Measurements from ENCODE around the gene PIEZO2.
"Not testable (repeated sequence)": the region's sequence is repeated elsewhere in the genome, so short reads cannot be mapped to it uniquely, and the experiment has no call there.

PIEZO2 gene

DNA sequence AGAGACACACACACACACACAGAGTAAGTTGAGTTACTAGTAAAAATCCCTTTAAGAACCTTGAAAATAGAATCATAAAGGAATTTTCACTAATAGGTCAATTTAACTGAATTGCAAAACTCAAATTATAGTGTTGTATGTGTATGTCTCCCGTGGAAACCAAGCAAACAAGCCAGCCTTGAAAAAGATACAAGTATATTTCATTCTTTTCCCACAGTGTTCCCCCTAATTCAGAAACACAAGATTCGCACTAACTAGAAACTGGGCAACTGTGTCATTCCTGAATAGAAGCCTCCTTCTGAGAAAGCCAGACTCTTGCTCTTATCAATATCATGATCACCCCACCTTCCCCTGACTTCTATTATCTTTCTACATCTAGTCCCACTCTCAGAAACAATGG is 229.5 kb downstream of the PIEZO2 start:
- no peaks in the 10 kb centered on the region for H3K27me3 ChIP-seq (ENCODE audit: insufficient read depth, low read length)
- H3K4me1 ChIP-seq (ENCODE audit: insufficient read depth, low read length): peaks cover 9% of the 10 kb centered on the region; the same call in 1 of the 2 replicates
- H3K4me3 ChIP-seq (ENCODE audit: low read length): no peak overlapping the region
- H3K9ac ChIP-seq (ENCODE audit: low read depth, low read length): no peak overlapping the region
- H3K9me3 ChIP-seq (ENCODE audit: insufficient read depth, low read depth, low read length): no peaks in the 10 kb centered on the region
- no peak overlapping the region for H3K27ac ChIP-seq (ENCODE audit: low read length)
- no peaks in the 10 kb centered on the region for H3K36me3 ChIP-seq (ENCODE audit: insufficient read depth, low read depth, low read length)

DNA sequence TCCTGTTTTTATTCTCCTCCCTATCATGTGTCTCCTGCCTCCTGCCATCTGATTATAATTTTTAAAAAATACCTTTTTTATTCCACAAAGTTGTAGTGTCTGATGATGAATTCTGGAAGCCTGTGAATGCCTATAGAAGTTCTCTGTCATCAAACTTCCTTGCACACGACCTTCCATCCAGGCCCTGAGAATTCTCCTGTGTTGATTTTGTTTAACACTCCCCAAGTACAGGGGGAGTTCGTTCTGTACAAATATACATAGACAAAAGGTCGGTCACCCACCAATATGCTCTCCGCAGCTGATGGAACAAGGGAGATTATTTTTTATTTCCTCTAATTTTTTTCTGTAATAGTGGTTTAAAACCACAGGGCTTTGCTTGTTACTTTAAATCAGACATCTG is 232.5 kb downstream of the PIEZO2 start:
- H3K9ac ChIP-seq (ENCODE audit: low read depth, low read length): no peak overlapping the region
- H3K4me3 ChIP-seq (ENCODE audit: low read length): no peak overlapping the region
- H3K36me3 ChIP-seq (ENCODE audit: insufficient read depth, low read depth, low read length): no peaks in the 10 kb centered on the region
- no peak overlapping the region for H3K27ac ChIP-seq (ENCODE audit: low read length)
- no peaks in the 10 kb centered on the region for H3K27me3 ChIP-seq (ENCODE audit: insufficient read depth, low read length)
- H3K9me3 ChIP-seq (ENCODE audit: insufficient read depth, low read depth, low read length): no peaks in the 10 kb centered on the region
- peaks cover 2% of the 10 kb centered on the region; the same call in 1 of the 2 replicates for H3K4me1 ChIP-seq (ENCODE audit: insufficient read depth, low read length)

DNA sequence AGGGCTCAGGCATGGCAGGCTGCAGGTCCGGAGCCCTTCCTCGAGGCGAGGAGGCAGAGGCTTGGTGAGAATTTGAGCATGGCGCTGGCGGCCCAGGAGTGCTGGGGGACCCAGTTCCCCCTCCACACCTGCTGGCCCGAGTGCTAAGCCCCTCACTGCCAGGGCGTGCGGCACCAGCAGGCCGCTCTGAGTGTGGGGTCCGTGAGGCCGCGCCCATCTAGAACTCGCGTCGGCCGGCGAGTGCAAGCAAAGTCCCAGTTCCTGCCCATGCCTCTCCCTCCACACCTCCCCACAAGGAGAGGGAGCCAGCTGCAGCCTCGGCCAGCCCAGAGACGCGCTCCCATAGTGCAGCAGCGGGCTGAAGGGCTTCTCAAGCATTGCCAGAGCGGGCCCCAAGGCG is 233.0 kb downstream of the PIEZO2 start:
- Histone ChIP-seq H3K36me3 (ENCODE audit: insufficient read depth, low read depth, low read length) (no peaks in the 10 kb centered on the region), H3K27me3 (ENCODE audit: insufficient read depth, low read length) (no peaks in the 10 kb centered on the region), H3K27ac (ENCODE audit: low read length) (no peak overlapping the region), H3K4me1 (ENCODE audit: insufficient read depth, low read length) (peaks cover 2% of the 10 kb centered on the region; the same call in 1 of the 2 replicates), H3K4me3 (ENCODE audit: low read length) (no peak overlapping the region), H3K9ac (ENCODE audit: low read depth, low read length) (no peak overlapping the region), H3K9me3 (ENCODE audit: insufficient read depth, low read depth, low read length) (no peaks in the 10 kb centered on the region)

DNA sequence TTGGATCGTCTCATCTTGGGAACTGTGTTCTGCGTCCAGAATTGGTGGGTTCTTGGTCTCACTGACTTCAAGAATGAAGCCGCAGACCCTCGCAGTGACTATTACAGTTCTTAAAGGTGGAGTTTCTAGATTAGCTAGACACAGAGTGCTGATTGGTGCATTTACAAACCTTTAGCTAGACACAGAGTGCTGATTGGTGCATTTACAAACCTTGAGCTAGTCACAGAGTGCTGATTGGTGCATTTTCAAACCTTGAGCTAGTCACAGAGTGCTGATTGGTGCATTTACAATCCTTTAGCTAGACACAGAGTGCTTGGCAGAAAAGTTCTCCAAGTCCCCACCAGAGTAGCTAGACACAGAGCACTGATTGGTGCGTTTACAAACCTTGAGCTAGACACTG is 233.6 kb downstream of the PIEZO2 start:
- H3K4me3 ChIP-seq (ENCODE audit: low read length); H3K27ac ChIP-seq (ENCODE audit: low read length); H3K9me3 ChIP-seq (ENCODE audit: insufficient read depth, low read depth, low read length): not testable (repeated sequence)

DNA sequence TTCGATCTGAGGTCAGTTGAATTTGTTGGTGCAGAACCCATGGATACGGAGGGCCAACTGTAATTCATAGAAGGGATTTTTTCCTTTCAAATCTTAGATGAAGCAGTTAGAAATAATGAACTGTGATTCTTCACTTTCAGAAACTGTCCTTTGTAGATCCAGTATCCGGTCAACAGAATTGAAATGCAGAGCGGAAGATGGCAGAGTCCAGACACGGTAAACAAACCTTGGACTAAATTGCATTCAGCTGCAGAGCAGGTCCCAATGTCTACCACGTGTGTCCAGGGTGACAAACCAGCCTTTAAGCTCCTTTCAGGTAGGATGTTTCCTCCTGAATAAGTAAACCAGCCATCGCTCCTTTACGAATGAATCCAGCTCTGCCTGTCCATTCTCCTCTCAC is 234.8 kb downstream of the PIEZO2 start:
- H3K27ac ChIP-seq (ENCODE audit: low read length); H3K27me3 ChIP-seq (ENCODE audit: insufficient read depth, low read length); H3K4me1 ChIP-seq (ENCODE audit: insufficient read depth, low read length); H3K36me3 ChIP-seq (ENCODE audit: insufficient read depth, low read depth, low read length); H3K9me3 ChIP-seq (ENCODE audit: insufficient read depth, low read depth, low read length); H3K9ac ChIP-seq (ENCODE audit: low read depth, low read length); H3K4me3 ChIP-seq (ENCODE audit: low read length): not testable (repeated sequence)

More for the DNA sequence above, 233.6 kb downstream of the PIEZO2 start:
- H3K27me3 ChIP-seq (ENCODE audit: insufficient read depth, low read length); H3K9ac ChIP-seq (ENCODE audit: low read depth, low read length); H3K36me3 ChIP-seq (ENCODE audit: insufficient read depth, low read depth, low read length); H3K4me1 ChIP-seq (ENCODE audit: insufficient read depth, low read length): not testable (repeated sequence)

DNA sequence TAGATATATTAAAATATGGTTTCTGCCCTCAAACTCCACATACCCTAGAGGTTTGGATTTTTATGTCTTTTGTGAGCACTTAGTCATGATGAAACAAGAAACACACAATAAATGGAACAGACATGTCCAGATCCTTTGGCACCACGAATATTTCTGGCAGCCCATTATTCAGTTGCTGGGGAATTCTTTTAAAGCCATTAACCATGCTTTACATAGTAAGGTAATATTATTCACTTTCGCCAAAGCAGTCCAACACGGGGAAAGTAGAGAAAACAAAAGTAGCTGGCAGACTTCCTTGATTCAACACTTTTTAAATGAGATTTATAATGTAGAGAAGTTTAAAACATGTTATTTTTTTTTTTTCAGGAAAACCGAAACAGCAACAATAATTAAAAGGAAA is 235.4 kb downstream of the PIEZO2 start:
- H3K36me3 ChIP-seq (ENCODE audit: insufficient read depth, low read depth, low read length): no peaks in the 10 kb centered on the region
- no peaks in the 10 kb centered on the region for H3K9me3 ChIP-seq (ENCODE audit: insufficient read depth, low read depth, low read length)
- H3K27me3 ChIP-seq (ENCODE audit: insufficient read depth, low read length): no peaks in the 10 kb centered on the region
- no peak overlapping the region for H3K27ac ChIP-seq (ENCODE audit: low read length)
- no peak overlapping the region for H3K9ac ChIP-seq (ENCODE audit: low read depth, low read length)
- H3K4me1 ChIP-seq (ENCODE audit: insufficient read depth, low read length): no peaks in the 10 kb centered on the region
- no peak overlapping the region for H3K4me3 ChIP-seq (ENCODE audit: low read length)

DNA sequence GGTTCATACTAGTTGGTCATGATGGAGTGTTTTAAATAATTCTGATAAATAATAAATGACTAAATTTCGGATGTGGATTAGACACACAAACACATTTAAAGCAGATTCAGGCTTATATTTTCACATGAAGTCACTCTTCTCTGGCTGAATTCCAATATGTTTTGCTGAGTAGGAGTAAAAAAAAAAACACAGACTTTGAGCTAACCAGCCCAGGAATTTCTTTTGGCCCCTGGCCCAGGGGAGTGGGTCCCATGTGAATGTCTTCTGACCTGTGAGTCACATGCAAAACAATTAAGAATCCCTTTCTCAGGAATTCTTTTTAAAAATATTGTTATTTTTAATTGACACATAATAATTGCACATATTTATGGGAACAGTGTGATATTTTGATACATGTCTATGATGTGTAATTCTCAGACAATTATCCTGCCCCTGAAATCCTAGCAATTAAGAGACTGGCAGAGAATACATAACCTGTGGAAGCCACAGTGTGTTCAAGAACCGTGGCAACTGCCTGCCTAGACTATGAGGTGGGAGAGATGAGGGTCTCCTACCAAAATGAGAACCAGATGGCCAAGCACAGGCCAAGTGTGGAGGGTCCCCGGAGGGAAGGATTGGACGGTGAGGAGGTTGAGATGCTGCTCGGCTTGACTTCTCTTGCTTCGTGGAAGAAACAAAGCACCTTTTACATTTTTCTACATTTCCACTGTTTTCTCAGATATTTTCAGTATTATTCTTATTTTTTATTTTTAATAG is 236.4 kb downstream of the PIEZO2 start:
- H3K9ac ChIP-seq (ENCODE audit: low read depth, low read length): no peak overlapping the region
- H3K36me3 ChIP-seq (ENCODE audit: insufficient read depth, low read depth, low read length): no peaks in the 10 kb centered on the region
- no peaks in the 10 kb centered on the region for H3K4me1 ChIP-seq (ENCODE audit: insufficient read depth, low read length)
- no peak overlapping the region for H3K4me3 ChIP-seq (ENCODE audit: low read length)
- H3K9me3 ChIP-seq (ENCODE audit: insufficient read depth, low read depth, low read length): no peaks in the 10 kb centered on the region
- H3K27ac ChIP-seq (ENCODE audit: low read length): no peak overlapping the region
- no peaks in the 10 kb centered on the region for H3K27me3 ChIP-seq (ENCODE audit: insufficient read depth, low read length)

DNA sequence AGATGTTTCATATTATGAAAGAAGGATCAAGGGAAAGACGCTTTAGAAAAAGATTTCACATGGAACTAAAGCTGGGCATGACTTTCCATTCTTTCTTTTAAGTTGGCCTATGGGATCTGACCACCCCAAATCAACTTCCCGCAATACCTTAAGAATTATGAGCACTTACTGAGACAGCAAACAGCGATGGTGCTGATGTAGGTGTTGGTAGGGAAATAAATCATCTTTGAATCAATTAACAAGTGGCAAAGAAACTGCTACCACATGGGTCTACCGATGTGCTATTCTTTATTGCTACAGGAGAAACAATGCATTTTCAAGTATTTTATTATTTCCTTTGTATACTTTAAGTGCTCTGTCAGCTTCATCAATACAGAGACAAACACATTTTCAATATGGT is 239.6 kb downstream of the PIEZO2 start:
- H3K9ac ChIP-seq (ENCODE audit: low read depth, low read length): no peak overlapping the region
- no peaks in the 10 kb centered on the region for H3K4me1 ChIP-seq (ENCODE audit: insufficient read depth, low read length)
- H3K4me3 ChIP-seq (ENCODE audit: low read length): no peak overlapping the region
- no peak overlapping the region for H3K27ac ChIP-seq (ENCODE audit: low read length)
- H3K9me3 ChIP-seq (ENCODE audit: insufficient read depth, low read depth, low read length): no peaks in the 10 kb centered on the region
- H3K36me3 ChIP-seq (ENCODE audit: insufficient read depth, low read depth, low read length): no peaks in the 10 kb centered on the region
- no peaks in the 10 kb centered on the region for H3K27me3 ChIP-seq (ENCODE audit: insufficient read depth, low read length)

DNA sequence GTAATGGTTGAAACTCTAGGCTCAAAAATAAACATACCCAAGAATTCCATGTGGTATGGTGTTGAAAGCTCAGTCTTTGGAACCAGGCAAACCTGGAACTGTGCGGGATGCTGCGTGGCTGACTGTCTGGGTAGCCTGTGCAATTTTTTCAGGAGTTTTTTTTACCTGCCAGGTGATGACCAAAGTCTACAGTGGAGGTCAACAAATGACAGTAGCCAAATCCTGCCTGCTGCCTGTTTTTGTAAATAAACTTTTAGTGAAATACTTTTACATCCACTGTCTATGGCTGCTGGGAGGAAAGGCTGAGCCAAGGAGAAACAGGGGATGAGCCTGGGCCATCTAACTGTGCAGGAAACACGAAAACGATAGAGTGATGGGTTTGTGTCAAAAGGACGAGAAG is 240.6 kb downstream of the PIEZO2 start:
- H3K4me1 ChIP-seq (ENCODE audit: insufficient read depth, low read length): no peaks in the 10 kb centered on the region
- no peaks in the 10 kb centered on the region for H3K27me3 ChIP-seq (ENCODE audit: insufficient read depth, low read length)

DNA sequence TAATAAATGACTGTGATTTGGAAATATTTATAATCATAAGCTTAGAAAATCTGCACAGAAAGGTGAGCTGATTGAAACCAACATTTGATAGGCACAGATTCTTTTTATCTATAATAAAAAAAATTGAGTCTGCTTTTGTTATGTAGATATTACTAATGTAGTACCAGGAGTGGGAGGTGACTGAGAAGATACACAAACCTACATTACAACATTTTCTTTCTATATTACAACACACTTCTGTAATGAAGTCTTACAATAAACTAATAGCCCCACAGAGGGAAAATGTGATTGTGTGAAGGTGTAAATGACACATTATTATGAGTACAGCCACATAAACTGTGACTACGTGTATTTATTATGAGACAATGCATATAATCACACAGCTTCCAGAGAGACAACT is 241.6 kb downstream of the PIEZO2 start:
- Histone ChIP-seq H3K9me3 (ENCODE audit: insufficient read depth, low read depth, low read length) (no peaks in the 10 kb centered on the region), H3K4me3 (ENCODE audit: low read length) (no peak overlapping the region), H3K36me3 (ENCODE audit: insufficient read depth, low read depth, low read length) (no peaks in the 10 kb centered on the region), H3K27ac (ENCODE audit: low read length) (no peak overlapping the region), H3K27me3 (ENCODE audit: insufficient read depth, low read length) (no peaks in the 10 kb centered on the region), H3K9ac (ENCODE audit: low read depth, low read length) (no peak overlapping the region), H3K4me1 (ENCODE audit: insufficient read depth, low read length) (no peaks in the 10 kb centered on the region)

More for the DNA sequence above, 240.6 kb downstream of the PIEZO2 start:
- Histone ChIP-seq H3K9ac (ENCODE audit: low read depth, low read length) (no peak overlapping the region), H3K27ac (ENCODE audit: low read length) (no peak overlapping the region), H3K4me3 (ENCODE audit: low read length) (no peak overlapping the region), H3K9me3 (ENCODE audit: insufficient read depth, low read depth, low read length) (no peaks in the 10 kb centered on the region), H3K36me3 (ENCODE audit: insufficient read depth, low read depth, low read length) (no peaks in the 10 kb centered on the region)

DNA sequence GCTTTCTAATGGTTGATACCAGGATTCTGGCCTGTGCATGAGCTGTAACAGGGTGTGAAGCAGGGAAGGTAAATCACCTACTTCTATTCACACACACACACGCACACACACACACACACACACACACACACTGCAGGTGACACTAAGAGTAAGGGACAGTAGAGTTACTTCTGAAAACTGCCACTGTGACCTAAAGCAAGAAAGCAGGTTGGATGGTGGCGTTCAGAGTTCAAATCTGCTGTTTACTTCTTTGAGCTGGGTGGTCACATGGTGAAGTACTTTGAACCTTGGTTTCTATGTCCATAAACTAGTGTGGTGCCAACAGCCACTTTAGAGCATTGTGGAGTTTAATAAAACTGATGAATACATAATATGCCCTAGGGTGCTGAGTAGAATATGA is 248.0 kb downstream of the PIEZO2 start:
- no peak overlapping the region for H3K9ac ChIP-seq (ENCODE audit: low read depth, low read length)
- H3K4me3 ChIP-seq (ENCODE audit: low read length): no peak overlapping the region
- H3K27me3 ChIP-seq (ENCODE audit: insufficient read depth, low read length): no peaks in the 10 kb centered on the region
- no peaks in the 10 kb centered on the region for H3K36me3 ChIP-seq (ENCODE audit: insufficient read depth, low read depth, low read length)
- H3K27ac ChIP-seq (ENCODE audit: low read length): no peak overlapping the region
- H3K9me3 ChIP-seq (ENCODE audit: insufficient read depth, low read depth, low read length): no peaks in the 10 kb centered on the region
- no peaks in the 10 kb centered on the region for H3K4me1 ChIP-seq (ENCODE audit: insufficient read depth, low read length)

DNA sequence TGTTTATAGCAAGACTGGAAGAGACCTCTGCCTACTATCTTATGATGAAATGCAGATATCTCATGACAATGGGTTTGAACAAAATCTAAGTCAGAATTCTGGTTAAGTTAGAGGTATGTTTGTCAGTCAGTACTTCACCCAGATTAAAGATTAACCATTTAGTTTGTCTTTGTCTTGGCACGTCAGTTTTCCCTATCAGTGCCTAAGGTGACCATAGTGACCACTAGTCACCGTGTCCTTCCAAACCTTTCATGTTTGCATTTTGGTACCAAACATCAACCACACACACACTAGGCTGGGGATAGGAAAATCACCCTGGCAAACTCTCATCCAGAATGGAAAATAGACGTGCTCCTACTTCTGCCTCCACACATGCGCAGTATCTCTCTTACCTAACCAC is 248.9 kb downstream of the PIEZO2 start:
- Histone ChIP-seq H3K4me3 (ENCODE audit: low read length) (no peak overlapping the region), H3K36me3 (ENCODE audit: insufficient read depth, low read depth, low read length) (no peaks in the 10 kb centered on the region), H3K9me3 (ENCODE audit: insufficient read depth, low read depth, low read length) (no peaks in the 10 kb centered on the region), H3K4me1 (ENCODE audit: insufficient read depth, low read length) (no peaks in the 10 kb centered on the region), H3K27me3 (ENCODE audit: insufficient read depth, low read length) (no peaks in the 10 kb centered on the region), H3K9ac (ENCODE audit: low read depth, low read length) (no peak overlapping the region), H3K27ac (ENCODE audit: low read length) (no peak overlapping the region)

Data from iPS-20b (cell line).